Measurements from ENCODE around the gene HEPACAM. TPM values are rescaled to one million over a fixed set of nuclear protein-coding genes. Genes with fewer than 3 reads are reported as not detected.

HEPACAM gene
- total and polyA plus RNA-seq, 2 donors (not counting 3 experiments of a cell fraction or from before 2014, with no cell fraction given) = not detected

- ChIA-PET CTCF (interaction anchor here (0.8 to 3.2 kb wide), 7 partner anchors 9 to 61 kb away, joined by 3 to 13 read pairs (median 5); partner anchors contain the start of gene CCDC15), POLR2A (interaction anchor here (2.0 to 4.0 kb wide), 2 partner anchors 10 to 61 kb away, joined by 6 to 23 read pairs; partner anchors contain the start of gene CCDC15)
- peak overlapping the region in 1 of 3 experiments; percentile 23 for H3K4me3 ChIP-seq (replicated peaks in 1 of 3; ENCODE audit: insufficient read depth in 1 of 3, low read depth in 1 of 3, low read length in 3 of 3)
- peak overlapping the region; percentile 11 for H3K9ac ChIP-seq (replicated peaks; ENCODE audit: extremely low read depth, insufficient read depth, low read length)
- DNase-seq (ENCODE audit: low read depth, low spot score) (peak; percentile 52), FAIRE-seq (no peak)
- dilution Hi-C loops (cut with MboI; ENCODE audit: extremely low pct_ligation_motif_present, low sequenced_read_pairs) (no loop called here), intact Hi-C loops (cut with micrococcal nuclease) (loop anchor here (10.0 kb wide), 1 partner anchor 702 kb away; the partner anchor contains the start of gene STT3A)
- no peaks in the 10 kb centered on the region for H3K9me1 ChIP-seq (replicated peaks; ENCODE audit: control insufficient read depth, extremely low read depth, insufficient read depth, low read length)
- H3K4me2 ChIP-seq (ENCODE audit: insufficient read depth, low read length) = peak overlapping the region; percentile 64
- peak overlapping the region; percentile 18 for H3K27ac ChIP-seq (ENCODE audit: insufficient read depth, low read depth, low read length)
- no peak overlapping the region for H2AFZ ChIP-seq (ENCODE audit: low read depth, low read length)
- peaks cover 57 to 59% of the 10 kb centered on the region in 2 experiments for H3K36me3 ChIP-seq (ENCODE audit: control insufficient read depth in 2 of 2, extremely low read depth in 1 of 2, insufficient read depth in 2 of 2, low read length in 2 of 2)
- TF ChIP-seq POLR2A (IDR thresholded peaks at IDR 0.05; ENCODE audit: low read depth, low read length) = peak; percentile 49
- no peak for TF ChIP-seq POLR2AphosphoS5 (IDR thresholded peaks at IDR 0.05; ENCODE audit: insufficient read depth, low read depth, low read length)
- no peak for TF ChIP-seq MAX (IDR thresholded peaks at IDR 0.05; ENCODE audit: insufficient read depth, insufficient read length)
- H3K9me3 ChIP-seq (replicated peaks; ENCODE audit: control insufficient read depth, insufficient read depth, low read length) = no peaks in the 10 kb centered on the region
- H3K79me2 ChIP-seq (ENCODE audit: control insufficient read depth, insufficient read depth, low read length) = peaks cover 93% of the 10 kb centered on the region
- H3K27me3 ChIP-seq (ENCODE audit: control insufficient read depth in 2 of 2, insufficient read depth in 2 of 2, low read length in 2 of 2) = no peaks in the 10 kb centered on the region
- BruUV-seq (replicated peaks) = no TSS peak
- peaks cover 74% of the 10 kb centered on the region for H3K4me1 ChIP-seq (ENCODE audit: control insufficient read depth, extremely low read depth, insufficient read depth, low read length)
- no peaks in the 10 kb centered on the region for H4K20me1 ChIP-seq (replicated peaks; ENCODE audit: control insufficient read depth, extremely low read depth, insufficient read depth, low read length)
Observed at GRCh38 chr11:124892750-124893454, 42.9 kb downstream of the HEPACAM start.

- Histone ChIP-seq H3K9me3 (replicated peaks; ENCODE audit: control insufficient read depth, insufficient read depth, low read length) (no peaks in the 10 kb centered on the region), H4K20me1 (replicated peaks; ENCODE audit: control insufficient read depth, extremely low read depth, insufficient read depth, low read length) (no peaks in the 10 kb centered on the region), H3K36me3 (ENCODE audit: control insufficient read depth in 2 of 2, extremely low read depth in 1 of 2, insufficient read depth in 2 of 2, low read length in 2 of 2) (peaks cover 61 to 66% of the 10 kb centered on the region in 2 experiments), H3K27me3 (ENCODE audit: control insufficient read depth in 2 of 2, insufficient read depth in 2 of 2, low read length in 2 of 2) (no peaks in the 10 kb centered on the region), H3K9ac (replicated peaks; ENCODE audit: extremely low read depth, insufficient read depth, low read length) (no peak overlapping the region), H3K4me2 (ENCODE audit: insufficient read depth, low read length) (peak overlapping the region; percentile 14), H3K9me1 (replicated peaks; ENCODE audit: control insufficient read depth, extremely low read depth, insufficient read depth, low read length) (no peaks in the 10 kb centered on the region), H3K79me2 (ENCODE audit: control insufficient read depth, insufficient read depth, low read length) (peaks cover 94% of the 10 kb centered on the region), H3K4me1 (ENCODE audit: control insufficient read depth, extremely low read depth, insufficient read depth, low read length) (peaks cover 79% of the 10 kb centered on the region), H3K27ac (ENCODE audit: insufficient read depth, low read depth, low read length) (peak overlapping the region; percentile 18), H3K4me3 (replicated peaks in 1 of 3; ENCODE audit: insufficient read depth in 1 of 3, low read depth in 1 of 3, low read length in 3 of 3) (no peak overlapping the region), H2AFZ (ENCODE audit: low read depth, low read length) (no peak overlapping the region)
- TF ChIP-seq CTCF (IDR thresholded peaks at IDR 0.05; ENCODE audit: extremely low read depth in 1 of 2, insufficient read depth in 1 of 2, low read depth in 1 of 2, low read length in 2 of 2) (no peak), MYC (IDR thresholded peaks at IDR 0.05; ENCODE audit: low read depth, low read length) (no peak), POLR2A (IDR thresholded peaks at IDR 0.05; ENCODE audit: low read depth, low read length) (peak; percentile 46), FOS (IDR thresholded peaks at IDR 0.05; ENCODE audit: borderline replicate concordance, insufficient read depth, low read length) (no peak), GATA2 (IDR thresholded peaks at IDR 0.05; ENCODE audit: insufficient read depth, insufficient read length, low read depth, low read length) (no peak), MAX (IDR thresholded peaks at IDR 0.05; ENCODE audit: insufficient read depth, insufficient read length) (no peak)
- DNase-seq (ENCODE audit: low read depth, low spot score) (no peak), FAIRE-seq (no peak)
- no TSS peak for BruUV-seq (replicated peaks)
- intact Hi-C loops (cut with micrococcal nuclease) = loop anchor here (10.0 kb wide), 1 partner anchor 703 kb away; the partner anchor contains the start of gene STT3A
- ChIA-PET POLR2A (interaction anchor here (1.5 to 4.0 kb wide), 4 partner anchors 10 to 61 kb away, joined by 4 to 23 read pairs (median 6); partner anchors contain the start of gene CCDC15), CTCF (interaction anchor here (0.8 to 3.0 kb wide), 6 partner anchors 10 to 62 kb away, joined by 3 to 10 read pairs (median 4); partner anchors contain the start of gene CCDC15)
- dilution Hi-C loops (cut with MboI; ENCODE audit: extremely low pct_ligation_motif_present, low sequenced_read_pairs) = no loop called here
Observed at GRCh38 chr11:124892146-124892545, 43.7 kb downstream of the HEPACAM start.

Data from endothelial cell of umbilical vein (primary cell).